ENCODE results near the gene IER5.
"Not testable (repeated sequence)": the region's sequence is repeated elsewhere in the genome, so short reads cannot be mapped to it uniquely, and the experiment has no call there.

The IER5 gene

DNA sequence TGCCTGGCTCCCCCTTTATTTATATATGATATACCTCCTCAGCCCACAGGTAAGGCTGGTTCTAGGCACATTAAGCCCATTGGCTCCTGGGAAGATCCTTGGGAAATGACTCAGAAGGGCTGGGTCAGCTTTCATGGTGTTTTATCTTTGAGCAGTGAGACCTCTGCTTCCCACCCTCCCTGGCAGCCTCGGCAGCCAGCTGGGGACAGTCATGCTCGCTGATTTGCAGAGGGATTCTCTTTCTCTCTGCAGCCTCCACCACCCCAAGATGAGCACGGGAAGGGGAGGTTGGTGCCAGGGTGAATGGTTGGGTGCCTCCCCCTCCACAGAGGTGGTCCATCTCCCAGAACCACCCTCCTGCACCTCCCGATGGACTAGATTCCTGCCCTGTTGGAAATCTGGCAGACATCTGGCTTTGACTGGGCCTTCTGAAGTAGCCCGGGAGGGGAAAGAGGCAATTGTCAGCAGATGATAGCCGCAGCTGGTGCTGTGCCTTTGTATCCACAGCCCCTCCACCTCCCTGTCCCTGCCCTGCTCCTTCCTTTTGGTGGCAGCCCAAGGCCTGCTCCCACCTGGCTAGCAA is 24.6 kb downstream of the IER5 start:
- H3K27me3 Mint-ChIP-seq = peaks cover 40% of the 10 kb centered on the region
- H3K27ac Mint-ChIP-seq = no peak overlapping the region
- DNase-seq (no peak), ATAC-seq (no peak)
- peaks cover 8% of the 10 kb centered on the region for H3K4me1 Mint-ChIP-seq
- H3K9me3 Mint-ChIP-seq = no peaks in the 10 kb centered on the region
- no peak overlapping the region for H3K4me3 Mint-ChIP-seq

DNA sequence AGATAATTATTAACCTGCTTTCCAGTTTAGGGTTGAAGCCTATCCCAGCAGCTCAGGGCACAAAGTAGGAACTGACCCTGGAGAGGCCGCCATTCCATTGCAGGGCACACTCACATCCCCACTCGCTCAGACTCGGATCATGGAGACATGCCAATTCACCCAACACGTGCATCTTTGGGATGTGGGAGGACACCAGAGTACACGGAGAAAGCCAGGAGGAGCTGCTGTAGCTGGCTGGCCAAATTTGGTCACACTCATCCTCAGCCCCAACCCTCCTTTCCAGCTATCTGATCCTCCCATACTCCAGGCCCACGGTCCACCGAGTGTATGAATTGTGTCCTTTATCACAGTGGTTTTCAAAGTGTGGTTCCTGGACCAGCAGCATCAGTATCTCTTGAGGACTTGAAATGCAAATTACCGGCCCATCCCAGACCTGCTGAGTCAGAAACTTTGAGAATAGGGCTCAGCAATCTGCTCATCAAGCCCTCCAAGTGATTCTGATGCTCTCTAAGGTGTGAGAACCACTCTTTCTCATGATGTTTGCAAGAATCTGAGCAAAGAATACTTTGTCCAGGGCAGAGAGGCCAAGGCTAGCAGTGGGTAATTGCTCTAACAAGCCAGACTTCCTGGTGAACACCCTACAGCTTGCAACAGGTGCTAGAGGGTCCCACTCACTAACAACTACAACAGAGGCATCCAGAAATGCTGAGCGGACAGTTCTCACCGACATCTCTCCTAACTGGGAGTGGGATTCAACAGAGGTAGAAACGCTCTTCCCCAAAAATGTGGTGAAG is 26.3 kb downstream of the IER5 start:
- DNase-seq (no peak), ATAC-seq (no peak)
- Mint-ChIP-seq H3K27ac (no peak overlapping the region), H3K4me3 (no peak overlapping the region), H3K27me3 (peaks cover 29% of the 10 kb centered on the region), H3K9me3 (no peaks in the 10 kb centered on the region), H3K4me1 (peaks cover 5% of the 10 kb centered on the region)

DNA sequence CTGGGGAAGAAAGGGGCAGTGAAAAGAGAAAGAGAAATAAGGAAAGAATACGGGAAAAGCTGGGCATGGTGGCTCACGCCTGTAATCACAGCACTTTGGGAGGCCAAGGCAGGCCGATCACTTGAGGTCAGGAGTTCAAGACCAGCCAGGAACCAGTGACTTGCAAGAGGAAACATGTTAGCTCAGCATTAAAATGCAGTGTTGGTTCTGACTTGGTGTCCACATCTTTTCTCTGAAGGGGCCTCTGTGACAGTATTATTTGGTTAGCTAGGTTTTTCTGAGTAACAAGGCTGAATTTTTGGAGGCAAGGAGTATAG is 26.8 kb downstream of the IER5 start:
- no peaks in the 10 kb centered on the region for H3K9me3 Mint-ChIP-seq
- H3K27me3 Mint-ChIP-seq = peaks cover 23% of the 10 kb centered on the region
- ATAC-seq (no peak), DNase-seq (no peak)
- no peak overlapping the region for H3K4me3 Mint-ChIP-seq
- peaks cover 5% of the 10 kb centered on the region for H3K4me1 Mint-ChIP-seq
- H3K27ac Mint-ChIP-seq = no peak overlapping the region

DNA sequence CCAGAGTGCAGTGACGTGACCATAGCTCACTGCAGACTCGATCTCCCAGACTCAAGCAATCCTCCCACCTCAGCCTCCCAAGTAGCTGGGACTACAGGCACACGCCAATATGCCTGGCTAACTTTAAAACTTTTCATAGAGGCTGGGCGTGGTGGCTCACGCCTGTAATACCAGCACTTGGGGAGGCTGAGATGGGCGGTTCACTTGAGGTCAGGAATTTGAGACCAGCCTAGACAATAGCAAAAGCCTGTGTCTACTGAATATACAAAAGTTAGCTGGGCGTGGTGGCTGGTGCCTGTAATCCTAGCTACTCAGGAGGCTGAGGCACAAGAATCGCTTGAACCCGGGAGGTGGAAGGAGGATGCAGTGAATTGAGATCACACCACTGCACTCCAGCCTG is 27.5 kb downstream of the IER5 start:
- not testable (repeated sequence) for H3K4me1 Mint-ChIP-seq

GRCh38 chr1:181116819-181117390 is 28.4 kb downstream of the IER5 start:
- Mint-ChIP-seq H3K9me3 (no peaks in the 10 kb centered on the region), H3K4me1 (peaks cover 5% of the 10 kb centered on the region), H3K4me3 (no peak overlapping the region), H3K27me3 (peaks cover 8% of the 10 kb centered on the region), H3K27ac (no peak overlapping the region)
- DNase-seq = no peak
- no peak for ATAC-seq

More for the DNA sequence above, 27.5 kb downstream of the IER5 start:
- not testable (repeated sequence) for H3K9me3 Mint-ChIP-seq, ATAC-seq, H3K27ac Mint-ChIP-seq, DNase-seq, H3K4me3 Mint-ChIP-seq
- H3K27me3 Mint-ChIP-seq = peaks cover 17% of the 10 kb centered on the region

GRCh38 chr1:181117648-181118449 is 29.3 kb downstream of the IER5 start:
- no peak for DNase-seq
- no peak overlapping the region for H3K4me3 Mint-ChIP-seq
- H3K27ac Mint-ChIP-seq = no peak overlapping the region
- peaks cover 5% of the 10 kb centered on the region for H3K4me1 Mint-ChIP-seq
- no peak for ATAC-seq
- no peaks in the 10 kb centered on the region for H3K9me3 Mint-ChIP-seq
- peaks cover 8% of the 10 kb centered on the region for H3K27me3 Mint-ChIP-seq

DNA sequence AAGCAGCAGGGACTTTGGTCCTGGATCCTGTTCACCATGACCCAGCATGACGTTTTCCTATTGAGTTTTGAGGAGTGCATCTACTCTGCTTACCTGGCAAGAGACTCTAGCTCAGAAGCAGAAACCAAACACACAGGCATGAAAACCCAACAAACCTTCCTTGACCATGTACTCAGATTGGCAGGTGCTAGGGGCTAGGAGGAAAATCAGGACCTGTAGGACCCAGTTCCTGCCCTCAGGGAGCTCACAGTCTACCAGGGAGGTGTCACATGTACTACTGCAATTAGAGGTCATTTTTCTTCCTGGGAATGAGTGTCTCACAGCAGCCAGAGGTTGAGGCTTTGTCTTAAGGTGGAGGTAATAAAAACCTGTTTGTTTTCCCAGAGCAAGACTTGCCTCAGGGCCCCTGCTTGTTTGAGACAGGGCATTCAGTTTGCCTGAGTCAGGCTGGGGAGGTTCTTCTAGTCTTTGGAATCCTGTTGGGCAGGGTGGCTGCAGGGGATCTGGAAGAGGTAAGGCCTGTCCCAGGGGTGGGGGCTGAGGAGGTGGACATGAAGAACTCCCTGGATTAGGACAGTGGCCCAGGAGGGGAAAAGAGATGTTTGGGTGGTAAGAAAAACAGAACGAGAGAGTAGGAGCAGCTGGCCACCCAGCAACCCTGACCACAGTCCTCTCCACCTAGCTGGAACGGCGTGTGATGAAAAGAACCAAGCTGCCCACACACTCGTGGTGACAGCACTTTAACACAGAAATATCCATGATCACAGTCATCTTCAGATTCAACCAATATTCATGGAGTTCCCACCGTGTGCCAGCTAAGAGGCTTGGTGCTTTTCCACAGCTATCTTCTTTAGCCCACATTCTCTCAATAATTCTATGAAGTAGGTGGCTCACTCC is 30.8 kb downstream of the IER5 start:
- no peak overlapping the region for H3K4me3 Mint-ChIP-seq
- peaks cover 8% of the 10 kb centered on the region for H3K4me1 Mint-ChIP-seq
- H3K9me3 Mint-ChIP-seq = no peaks in the 10 kb centered on the region
- ATAC-seq = no peak
- H3K27ac Mint-ChIP-seq = peak overlapping the region in 1 of 2 donors; percentile 95
- DNase-seq = no peak
- peaks cover 8% of the 10 kb centered on the region for H3K27me3 Mint-ChIP-seq

- Mint-ChIP-seq H3K4me3 (no peak overlapping the region), H3K27me3 (peaks cover 8% of the 10 kb centered on the region), H3K9me3 (no peaks in the 10 kb centered on the region)
These were observed 32.4 kb downstream of the IER5 start for GRCh38 chr1:181120924-181121323.

GRCh38 chr1:181121498-181121897 is 33.0 kb downstream of the IER5 start:
- H3K27me3 Mint-ChIP-seq = peaks cover 8% of the 10 kb centered on the region
- H3K27ac Mint-ChIP-seq = no peak overlapping the region
- H3K9me3 Mint-ChIP-seq = no peaks in the 10 kb centered on the region
- H3K4me1 Mint-ChIP-seq = peaks cover 17% of the 10 kb centered on the region
- DNase-seq (no peak), ATAC-seq (no peak)
- H3K4me3 Mint-ChIP-seq = no peak overlapping the region

More at GRCh38 chr1:181120924-181121323, 32.4 kb downstream of the IER5 start:
- DNase-seq = no peak
- Mint-ChIP-seq H3K4me1 (peaks cover 15% of the 10 kb centered on the region), H3K27ac (no peak overlapping the region)
- no peak for ATAC-seq

DNA sequence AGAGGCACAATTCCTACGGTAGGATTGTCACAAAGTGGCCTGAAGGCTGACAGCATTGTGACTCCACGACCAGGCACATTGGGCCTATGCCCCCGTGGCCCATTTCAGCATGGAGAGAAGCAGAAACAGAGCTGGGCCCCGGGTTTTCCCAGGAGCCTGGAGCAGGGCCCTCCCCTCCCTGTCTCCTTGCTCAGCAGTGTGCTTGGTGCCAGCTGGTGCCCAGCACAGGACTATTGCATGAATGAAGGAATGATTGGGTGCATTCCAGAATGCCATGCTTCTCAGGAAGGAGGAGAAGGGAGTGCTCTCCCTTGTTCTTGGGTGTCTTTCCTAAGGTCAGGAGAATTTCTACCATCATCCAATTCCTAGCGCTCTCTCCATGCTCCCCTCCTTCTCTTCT is 33.7 kb downstream of the IER5 start:
- Mint-ChIP-seq H3K27me3 (peaks cover 8% of the 10 kb centered on the region), H3K4me3 (no peak overlapping the region), H3K27ac (no peak overlapping the region), H3K4me1 (peaks cover 25% of the 10 kb centered on the region), H3K9me3 (no peaks in the 10 kb centered on the region)
- DNase-seq (no peak), ATAC-seq (no peak)

DNA sequence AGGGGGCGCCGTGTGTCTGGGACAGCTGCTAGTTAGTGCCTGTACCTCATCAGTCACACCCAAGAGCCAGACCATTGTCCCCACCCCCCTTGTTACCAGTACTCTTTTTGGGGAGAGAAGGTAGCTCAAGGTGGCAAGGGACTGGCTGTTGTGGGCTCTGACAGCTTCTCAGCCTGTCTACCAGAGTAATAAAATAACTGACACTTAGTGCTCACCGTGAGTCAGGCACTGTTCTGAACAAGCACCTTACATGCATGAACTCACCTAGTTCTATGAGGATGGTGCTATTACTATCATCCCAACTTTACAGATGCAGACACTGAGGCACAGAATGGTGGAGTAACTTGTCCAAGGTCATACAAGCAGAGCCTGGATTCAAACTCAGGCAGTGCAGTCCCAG is 34.7 kb downstream of the IER5 start:
- no peak for DNase-seq
- H3K4me1 Mint-ChIP-seq = peaks cover 33% of the 10 kb centered on the region
- no peaks in the 10 kb centered on the region for H3K9me3 Mint-ChIP-seq
- no peak for ATAC-seq
- H3K4me3 Mint-ChIP-seq = no peak overlapping the region
- H3K27me3 Mint-ChIP-seq = peaks cover 3% of the 10 kb centered on the region
- no peak overlapping the region for H3K27ac Mint-ChIP-seq

- Mint-ChIP-seq H3K9me3 (no peaks in the 10 kb centered on the region), H3K4me1 (peaks cover 43% of the 10 kb centered on the region), H3K27me3 (peaks cover 10% of the 10 kb centered on the region), H3K4me3 (no peak overlapping the region), H3K27ac (no peak overlapping the region)
- DNase-seq = no peak
- ATAC-seq = no peak
These were observed 35.8 kb downstream of the IER5 start for GRCh38 chr1:181124291-181124751.

- Mint-ChIP-seq H3K9me3 (no peaks in the 10 kb centered on the region), H3K27me3 (peaks cover 25% of the 10 kb centered on the region), H3K4me1 (peaks cover 59% of the 10 kb centered on the region), H3K4me3 (no peak overlapping the region), H3K27ac (no peak overlapping the region)
- DNase-seq (no peak), ATAC-seq (no peak)
These were observed 37.8 kb downstream of the IER5 start for GRCh38 chr1:181126289-181126688.

GRCh38 chr1:181126871-181127587 is 38.5 kb downstream of the IER5 start:
- Mint-ChIP-seq H3K9me3 (no peaks in the 10 kb centered on the region), H3K4me3 (no peak overlapping the region), H3K27me3 (peaks cover 25% of the 10 kb centered on the region), H3K27ac (no peak overlapping the region), H3K4me1 (peaks cover 66% of the 10 kb centered on the region)
- DNase-seq (no peak), ATAC-seq (no peak)
